ENCODE data around the gene P2RX3.

P2RX3 gene

DNA sequence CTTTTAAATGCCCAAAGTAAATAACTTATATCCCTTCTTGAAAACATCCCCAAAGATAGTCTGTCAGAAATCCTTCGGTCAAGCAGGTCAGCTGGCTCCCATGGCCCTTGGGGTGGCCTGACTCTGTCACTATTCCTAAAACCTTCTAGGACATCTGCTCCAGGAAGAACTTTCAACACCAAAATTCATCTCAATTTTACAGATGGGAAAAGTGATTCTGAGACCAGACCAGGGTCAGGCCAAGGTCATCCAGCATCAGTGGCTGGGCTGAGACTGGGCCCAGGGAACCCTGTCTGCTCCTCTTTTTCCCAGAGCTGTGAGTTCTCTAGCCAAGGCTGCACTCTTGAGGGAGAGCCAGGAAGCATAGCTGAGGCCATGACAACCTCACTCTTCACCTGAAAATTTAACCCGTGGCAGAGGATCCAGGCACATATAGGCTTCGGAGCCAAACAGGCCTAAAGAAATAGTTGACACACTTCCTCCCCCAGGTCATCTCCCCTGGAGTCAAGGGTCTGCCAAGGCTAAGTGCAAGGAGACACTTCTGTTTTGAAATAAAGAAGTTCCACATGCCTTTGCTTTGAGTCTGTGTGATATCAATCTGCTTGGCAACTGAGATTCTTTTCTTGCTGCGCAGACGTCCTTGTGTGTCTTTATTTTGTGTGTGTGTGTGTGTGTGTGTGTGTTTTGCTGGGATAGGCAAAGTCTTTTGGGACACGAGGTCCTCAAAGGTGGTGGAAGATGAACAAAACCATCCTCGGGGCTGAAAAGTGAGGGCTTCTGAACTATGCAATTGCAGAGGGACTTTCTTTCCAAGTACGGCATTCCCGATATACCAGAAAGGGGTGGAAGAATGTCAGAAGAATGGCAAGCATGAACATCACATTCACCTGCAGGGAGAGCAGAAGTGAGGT, 69.1 kb downstream of the P2RX3 start:
- TF ChIP-seq, protein P1, sequence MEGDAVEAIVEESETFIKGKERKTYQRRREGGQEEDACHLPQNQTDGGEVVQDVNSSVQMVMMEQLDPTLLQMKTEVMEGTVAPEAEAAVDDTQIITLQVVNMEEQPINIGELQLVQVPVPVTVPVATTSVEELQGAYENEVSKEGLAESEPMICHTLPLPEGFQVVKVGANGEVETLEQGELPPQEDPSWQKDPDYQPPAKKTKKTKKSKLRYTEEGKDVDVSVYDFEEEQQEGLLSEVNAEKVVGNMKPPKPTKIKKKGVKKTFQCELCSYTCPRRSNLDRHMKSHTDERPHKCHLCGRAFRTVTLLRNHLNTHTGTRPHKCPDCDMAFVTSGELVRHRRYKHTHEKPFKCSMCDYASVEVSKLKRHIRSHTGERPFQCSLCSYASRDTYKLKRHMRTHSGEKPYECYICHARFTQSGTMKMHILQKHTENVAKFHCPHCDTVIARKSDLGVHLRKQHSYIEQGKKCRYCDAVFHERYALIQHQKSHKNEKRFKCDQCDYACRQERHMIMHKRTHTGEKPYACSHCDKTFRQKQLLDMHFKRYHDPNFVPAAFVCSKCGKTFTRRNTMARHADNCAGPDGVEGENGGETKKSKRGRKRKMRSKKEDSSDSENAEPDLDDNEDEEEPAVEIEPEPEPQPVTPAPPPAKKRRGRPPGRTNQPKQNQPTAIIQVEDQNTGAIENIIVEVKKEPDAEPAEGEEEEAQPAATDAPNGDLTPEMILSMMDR (IDR thresholded peaks at IDR 0.05; ENCODE audit: low read depth, low read length), result no peak
- no peak for DNase-seq (ENCODE audit: low read depth, low spot score)
- no peak overlapping the region for H3K4me3 ChIP-seq (ENCODE audit: low read depth, low read length)
- in situ Hi-C loops (cut with HindIII; ENCODE audit: low sequenced_read_pairs), result no loop called here

DNA sequence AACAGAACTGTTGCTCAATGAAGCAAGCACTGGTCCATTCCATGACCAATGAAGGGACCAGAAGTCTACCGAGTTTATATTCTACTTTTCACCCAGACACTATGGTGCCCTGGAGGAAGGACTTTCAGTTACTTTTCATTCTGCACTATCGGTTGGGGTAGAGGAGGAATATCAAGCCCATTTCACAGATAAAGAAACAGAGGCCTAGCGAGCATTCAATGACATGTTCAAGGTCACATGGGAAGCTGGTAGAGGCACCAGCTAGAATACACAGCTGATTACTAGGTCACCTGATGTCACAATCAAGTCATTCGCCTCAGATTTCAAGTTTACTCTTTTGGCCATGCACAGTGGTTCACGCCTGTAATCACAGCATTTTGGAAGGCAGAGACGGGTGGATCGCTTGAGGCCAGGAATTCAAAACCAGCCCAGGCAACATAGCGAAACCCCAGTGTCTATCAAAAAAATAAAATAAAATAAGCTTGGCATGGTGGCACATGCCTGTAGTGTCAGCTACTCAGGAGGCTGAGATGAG, 69.9 kb downstream of the P2RX3 start:
- TF ChIP-seq, protein P1 (IDR thresholded peaks at IDR 0.05; ENCODE audit: low read depth, low read length), result no peak
- no peak for DNase-seq (ENCODE audit: low read depth, low spot score)
- in situ Hi-C loops (cut with HindIII; ENCODE audit: low sequenced_read_pairs), result no loop called here
- H3K4me3 ChIP-seq (ENCODE audit: low read depth, low read length), result no peak overlapping the region

DNA sequence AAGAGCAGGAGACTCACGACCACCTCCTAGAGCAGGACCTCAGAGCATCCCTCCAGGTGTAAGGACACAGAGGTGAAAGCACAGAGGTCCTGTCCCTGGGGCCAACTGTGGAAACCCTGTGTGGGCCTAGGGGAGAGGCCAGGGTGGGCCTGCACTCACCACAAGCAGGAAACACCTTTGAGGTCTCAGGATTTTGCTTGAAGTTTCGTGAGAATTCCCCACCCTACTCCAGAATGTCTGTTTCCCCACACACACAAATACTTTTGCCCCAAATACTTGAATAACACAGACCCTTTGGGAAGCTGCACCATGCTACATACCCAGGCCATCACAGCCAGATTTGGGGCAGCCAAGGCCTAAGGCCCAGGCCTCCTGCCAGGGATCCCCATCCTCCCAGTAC, 70.6 kb downstream of the P2RX3 start:
- H3K4me3 ChIP-seq (ENCODE audit: low read depth, low read length), result no peak overlapping the region
- DNase-seq (ENCODE audit: low read depth, low spot score), result no peak
- TF ChIP-seq, protein P1 (IDR thresholded peaks at IDR 0.05; ENCODE audit: low read depth, low read length), result no peak
- in situ Hi-C loops (cut with HindIII; ENCODE audit: low sequenced_read_pairs), result no loop called here

DNA sequence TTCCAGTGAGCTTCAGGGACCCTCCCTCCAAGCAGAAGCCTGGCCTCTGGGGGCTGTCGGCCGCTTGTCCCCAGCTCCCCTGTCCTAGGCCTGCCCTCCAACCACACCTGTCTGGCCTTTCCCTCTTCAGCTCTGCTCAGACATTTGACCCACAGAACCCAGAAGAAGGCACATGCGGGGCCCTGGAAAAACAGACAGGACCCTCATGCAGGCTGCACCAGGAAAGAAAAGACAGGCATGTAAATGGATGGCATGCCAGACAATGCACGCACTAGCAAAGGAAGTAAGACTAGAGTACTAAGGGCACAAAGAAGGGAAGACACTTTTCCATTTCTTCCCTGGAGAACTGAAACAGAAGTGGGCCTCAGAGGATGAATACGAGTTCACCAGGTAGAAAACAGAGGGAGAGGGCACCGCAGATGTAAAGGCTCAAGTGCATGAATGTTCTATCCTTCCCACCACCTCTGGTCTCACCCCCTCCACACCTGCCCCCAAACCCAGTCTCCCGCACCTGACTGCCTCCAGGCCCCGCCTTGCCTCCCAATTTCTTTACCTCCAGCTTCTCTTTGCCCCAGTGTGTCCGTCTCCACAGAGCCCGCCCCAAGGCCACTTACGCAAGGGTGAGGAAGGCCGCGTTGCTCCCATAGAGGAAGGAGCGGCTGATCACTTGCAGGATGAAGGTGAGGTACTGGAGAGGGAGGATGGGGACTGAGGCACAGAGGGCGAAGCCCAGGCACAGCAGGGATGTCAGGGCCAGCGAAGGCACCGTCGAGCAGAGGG, 71.4 kb downstream of the P2RX3 start:
- in situ Hi-C loops (cut with HindIII; ENCODE audit: low sequenced_read_pairs), result no loop called here
- TF ChIP-seq, protein P1 (IDR thresholded peaks at IDR 0.05; ENCODE audit: low read depth, low read length), result no peak
- H3K4me3 ChIP-seq (ENCODE audit: low read depth, low read length), result no peak overlapping the region
- no peak for DNase-seq (ENCODE audit: low read depth, low spot score)

DNA sequence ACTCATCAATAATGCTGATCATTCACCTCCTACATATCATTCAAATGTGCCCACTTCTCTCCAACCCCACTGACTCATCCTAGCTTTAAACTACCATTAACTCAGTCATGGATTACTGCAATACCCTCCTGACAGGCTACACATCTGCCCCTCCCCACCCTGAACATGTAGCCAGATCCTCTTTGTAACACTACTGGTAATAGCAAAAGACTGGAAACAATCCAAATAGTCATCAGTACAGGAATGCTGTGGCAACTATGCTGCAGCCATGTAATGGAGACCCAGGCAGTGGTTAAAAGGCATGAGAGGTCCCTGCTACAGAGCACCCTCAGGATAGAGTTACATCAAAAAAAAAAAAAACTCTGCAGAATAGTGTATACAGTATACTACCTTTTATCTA, 72.1 kb downstream of the P2RX3 start:
- H3K4me3 ChIP-seq (ENCODE audit: low read depth, low read length), result no peak overlapping the region
- DNase-seq (ENCODE audit: low read depth, low spot score), result peak; percentile 87
- in situ Hi-C loops (cut with HindIII; ENCODE audit: low sequenced_read_pairs), result no loop called here
- TF ChIP-seq, protein P1 (IDR thresholded peaks at IDR 0.05; ENCODE audit: low read depth, low read length), result no peak

DNA sequence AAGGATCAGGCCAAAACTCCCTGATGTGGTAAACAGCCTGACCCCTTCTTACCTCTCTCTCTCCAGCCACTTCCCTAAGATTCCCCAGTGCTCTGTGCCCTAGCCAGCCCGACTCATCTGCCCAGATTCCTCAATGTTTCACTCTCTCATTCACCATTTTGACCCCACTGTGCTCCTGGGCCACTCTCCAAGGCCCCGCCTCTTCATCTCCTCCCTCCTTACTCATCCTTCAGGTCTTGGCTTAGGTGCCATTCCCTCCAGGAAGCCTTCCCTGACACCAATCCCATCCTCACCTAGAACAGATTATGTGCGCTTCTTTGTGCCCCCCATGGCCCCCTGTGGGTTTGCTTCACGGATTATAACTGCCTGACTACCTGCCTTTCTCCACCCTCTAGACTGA, 75.5 kb downstream of the P2RX3 start:
- no peak for DNase-seq (ENCODE audit: low read depth, low spot score)
- H3K4me3 ChIP-seq (ENCODE audit: low read depth, low read length), result no peak overlapping the region
- in situ Hi-C loops (cut with HindIII; ENCODE audit: low sequenced_read_pairs), result no loop called here
- TF ChIP-seq, protein P1 (IDR thresholded peaks at IDR 0.05; ENCODE audit: low read depth, low read length), result no peak
